NCI-H460 (cell line): Measurements from ENCODE around the gene TBC1D24. TPM values are rescaled to one million over a fixed set of nuclear protein-coding genes. Genes with fewer than 3 reads are reported as not detected.
A peak's percentile ranks its signal among the peaks of the same experiment; 100 is the strongest.

Experiments
- DNase-seq: peaks from one replicate; pipeline ENCODE4 v3.0.0-alpha.2; 2016; ENCODE audit warnings: low read depth; ENCODE audit errors: extremely low read depth
- total RNA-seq: library from RNA; depleted of rRNA; stranded (reverse); fragments of >200 nt; shearing (Covaris generic); gene quantifications from 2 replicates; pipeline ENCODE4 v1.2.3, GENCODE V29; 2014

TBC1D24 gene
- total RNA-seq, 1 experiment from 2014 or later, result 9.4 TPM

DNA sequence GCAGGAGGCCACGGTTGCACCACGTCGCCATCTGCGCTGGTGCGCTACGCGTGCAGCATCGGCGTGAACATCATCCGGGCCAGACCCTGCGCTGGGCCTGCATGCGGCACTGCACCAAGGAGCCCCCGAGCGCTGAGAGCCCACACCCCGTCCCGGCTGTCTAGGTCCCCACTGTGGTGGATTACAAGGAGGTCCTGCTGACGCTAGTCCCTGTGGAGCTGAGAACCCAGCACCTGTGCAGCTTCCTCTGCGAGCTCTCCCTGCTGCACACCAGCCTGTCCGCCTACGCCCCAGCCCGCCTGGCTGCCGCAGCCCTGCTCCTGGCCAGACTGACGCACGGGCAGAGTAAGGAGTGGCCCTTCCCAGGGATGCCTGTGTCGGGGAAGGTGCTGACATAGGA is 25.8 kb upstream of the TBC1D24 start:
- no peak for DNase-seq

DNA sequence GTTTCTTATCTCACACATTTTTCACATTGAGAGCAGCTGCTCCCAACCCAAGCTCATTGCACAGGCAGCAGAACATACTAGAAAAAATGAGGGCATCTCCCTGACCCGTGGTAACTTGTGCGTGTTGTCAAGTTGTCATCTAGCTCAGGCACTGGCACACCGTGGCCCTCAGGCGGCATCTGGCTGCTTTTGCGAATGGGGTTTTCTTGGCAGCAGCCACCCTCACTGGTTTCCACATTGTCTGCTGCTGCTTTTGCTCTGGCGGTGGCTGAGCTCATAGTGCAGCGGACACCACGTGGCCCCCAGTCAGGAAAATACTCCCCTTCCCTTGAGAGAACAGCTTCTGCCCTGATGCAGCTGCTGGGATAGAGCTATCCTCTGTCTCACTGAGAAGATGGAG is 24.4 kb upstream of the TBC1D24 start:
- DNase-seq, result no peak

DNA sequence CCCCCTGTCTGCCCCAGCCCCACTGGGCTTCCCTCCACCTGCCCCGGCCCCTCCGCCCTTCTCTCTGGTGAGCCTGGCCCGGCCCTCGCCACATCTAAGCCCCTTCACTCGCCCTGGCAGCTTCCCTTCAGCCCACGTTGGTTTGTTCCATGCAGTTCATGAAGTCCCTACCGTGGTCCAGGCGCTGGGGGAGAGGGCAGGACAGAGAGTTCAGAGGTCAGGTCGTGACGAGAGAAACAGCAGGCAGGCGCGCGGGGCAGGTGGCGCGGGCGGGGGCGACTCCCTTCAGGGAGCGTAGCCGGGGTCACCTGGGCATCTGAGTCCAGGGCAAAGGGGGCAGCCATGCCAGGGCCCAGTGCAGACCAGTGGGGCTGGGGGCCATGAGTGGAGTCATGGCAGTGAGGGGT is 23.9 kb upstream of the TBC1D24 start:
- DNase-seq, result no peak

DNA sequence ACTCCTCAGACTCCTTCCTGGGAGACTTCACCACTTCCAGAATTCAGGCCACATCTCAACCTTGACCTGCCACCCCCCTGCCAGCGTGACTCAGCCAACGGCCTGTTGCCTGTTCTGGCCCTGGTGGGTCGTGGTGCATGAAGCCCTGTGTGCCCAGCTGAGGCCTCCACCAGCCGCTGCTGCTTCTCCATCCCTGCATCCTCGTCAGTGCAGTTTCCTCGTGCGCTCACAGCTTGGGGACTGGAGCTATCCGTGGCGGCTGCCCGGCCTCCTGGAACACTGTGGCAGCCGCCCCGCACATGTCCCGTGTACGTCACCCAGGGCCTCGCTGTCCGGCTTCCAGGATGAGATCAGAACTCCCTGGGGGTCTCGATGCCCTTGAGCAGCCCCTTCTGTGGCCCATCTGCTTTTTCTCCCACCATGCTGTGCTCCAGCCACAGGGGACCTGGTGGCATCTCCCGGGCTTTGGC is 23.0 kb upstream of the TBC1D24 start:
- DNase-seq, result no peak

DNA sequence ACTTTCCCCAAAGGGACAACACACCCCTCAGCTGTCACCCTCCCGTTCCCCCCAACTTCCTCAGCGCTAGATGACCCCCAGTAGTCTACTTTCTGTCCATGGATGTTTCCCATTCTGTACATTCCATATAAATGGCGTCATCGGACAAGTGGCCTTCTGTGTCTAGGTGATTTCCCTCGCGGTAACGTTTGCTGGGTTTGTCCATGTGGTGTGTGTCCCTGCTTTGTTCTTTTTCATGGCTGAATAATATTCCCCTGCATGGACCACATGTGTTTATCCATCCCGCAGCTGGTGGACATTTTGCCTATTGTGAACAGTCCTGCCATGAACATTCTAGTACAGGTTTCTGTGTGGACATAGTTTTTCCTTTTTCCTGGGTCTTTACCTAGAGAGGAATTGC is 22.3 kb upstream of the TBC1D24 start:
- DNase-seq, result no peak

DNA sequence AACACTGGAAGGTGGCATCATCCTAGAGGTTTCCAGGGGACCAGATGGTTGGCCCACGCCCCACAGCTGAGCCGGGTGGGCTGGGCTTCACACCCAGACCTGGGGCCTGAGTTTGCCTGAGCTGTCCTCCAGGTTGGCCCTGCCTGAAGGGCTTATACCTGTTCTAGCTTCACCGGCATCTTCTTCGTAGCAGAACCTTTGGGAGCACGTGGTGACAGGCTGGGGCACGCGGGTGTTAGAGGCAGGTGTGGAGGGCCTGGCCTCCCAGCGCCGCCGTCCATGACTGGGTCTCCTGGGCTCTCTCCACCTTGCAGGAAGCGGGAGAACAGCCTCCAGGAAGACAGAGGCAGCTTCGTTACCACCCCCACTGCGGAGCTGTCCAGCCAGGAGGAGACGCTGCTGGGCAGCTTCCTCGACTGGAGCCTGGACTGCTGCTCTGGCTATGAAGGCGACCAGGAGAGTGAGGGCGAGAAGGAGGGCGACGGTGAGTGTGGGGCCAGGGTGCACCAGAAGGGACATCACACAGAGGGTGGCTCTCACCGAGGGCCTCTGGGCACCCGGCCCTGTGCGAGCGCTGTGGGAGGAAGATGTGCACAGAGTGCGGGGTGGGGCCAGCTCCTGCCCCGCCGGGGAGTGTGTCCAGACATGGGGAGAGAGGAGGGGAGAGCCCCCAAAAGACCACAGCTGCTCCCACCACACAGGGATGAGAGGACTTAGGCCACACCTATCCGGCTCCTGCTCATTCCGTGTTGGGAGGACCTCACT is 19.7 kb upstream of the TBC1D24 start:
- DNase-seq, result no peak

DNA sequence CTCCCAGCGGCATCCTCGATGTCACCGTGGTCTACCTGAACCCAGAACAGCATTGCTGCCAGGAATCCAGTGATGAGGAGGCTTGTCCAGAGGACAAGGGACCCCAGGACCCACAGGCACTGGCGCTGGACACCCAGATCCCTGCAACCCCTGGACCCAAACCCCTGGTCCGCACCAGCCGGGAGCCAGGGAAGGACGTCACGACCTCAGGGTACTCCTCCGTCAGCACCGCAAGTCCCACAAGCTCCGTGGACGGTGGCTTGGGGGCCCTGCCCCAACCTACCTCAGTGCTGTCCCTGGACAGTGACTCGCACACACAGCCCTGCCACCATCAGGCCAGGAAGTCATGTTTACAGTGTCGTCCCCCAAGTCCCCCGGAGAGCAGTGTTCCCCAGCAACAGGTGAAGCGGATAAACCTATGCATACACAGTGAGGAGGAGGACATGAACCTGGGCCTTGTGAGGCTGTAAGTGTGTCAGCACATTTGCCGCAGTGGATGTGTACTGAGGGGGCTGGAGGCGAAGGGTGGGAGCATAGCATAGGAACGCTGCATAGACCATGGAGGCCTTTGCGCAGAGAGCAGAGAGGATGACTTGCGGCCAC is 18.3 kb upstream of the TBC1D24 start:
- no peak for DNase-seq

DNA sequence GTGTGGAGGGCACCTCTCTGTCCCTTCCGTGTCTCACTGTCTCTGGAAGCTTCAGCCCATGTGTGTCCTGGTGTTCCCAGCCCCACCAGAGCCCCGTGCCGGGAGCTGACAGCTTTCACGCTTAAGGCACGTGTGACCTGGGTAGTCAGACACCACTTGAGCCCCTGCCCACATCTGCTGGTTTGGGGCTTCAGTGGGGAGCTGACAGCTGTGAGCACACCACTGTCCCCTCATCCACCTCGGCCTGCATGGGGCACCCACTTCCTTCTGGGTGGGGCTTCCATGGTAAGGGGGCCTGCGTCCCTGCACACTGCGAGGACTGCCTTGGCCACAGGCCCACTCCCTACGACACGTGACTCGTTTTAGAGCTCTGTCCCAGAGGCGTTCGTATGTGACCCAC is 17.7 kb upstream of the TBC1D24 start:
- no peak for DNase-seq

DNA sequence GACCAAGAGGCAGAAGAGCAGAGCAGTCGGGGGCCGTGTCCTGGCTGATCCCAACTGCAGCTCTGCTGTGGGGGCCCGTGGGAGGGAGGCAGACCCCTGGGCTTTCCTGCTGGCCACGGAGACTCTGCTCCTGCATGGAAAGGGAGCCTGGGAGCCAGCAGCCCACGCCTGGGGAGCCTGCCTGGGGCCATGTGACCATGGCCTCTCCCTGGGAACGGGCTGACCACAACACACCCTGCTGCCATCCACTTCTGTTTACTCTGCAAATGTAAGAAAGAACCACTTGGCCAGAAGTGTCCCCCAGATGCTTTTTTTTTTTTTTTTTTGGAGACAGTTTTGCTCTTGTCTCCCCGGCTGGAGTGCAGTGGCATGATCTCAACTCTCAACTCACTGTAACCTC is 17.0 kb upstream of the TBC1D24 start:
- no peak for DNase-seq

DNA sequence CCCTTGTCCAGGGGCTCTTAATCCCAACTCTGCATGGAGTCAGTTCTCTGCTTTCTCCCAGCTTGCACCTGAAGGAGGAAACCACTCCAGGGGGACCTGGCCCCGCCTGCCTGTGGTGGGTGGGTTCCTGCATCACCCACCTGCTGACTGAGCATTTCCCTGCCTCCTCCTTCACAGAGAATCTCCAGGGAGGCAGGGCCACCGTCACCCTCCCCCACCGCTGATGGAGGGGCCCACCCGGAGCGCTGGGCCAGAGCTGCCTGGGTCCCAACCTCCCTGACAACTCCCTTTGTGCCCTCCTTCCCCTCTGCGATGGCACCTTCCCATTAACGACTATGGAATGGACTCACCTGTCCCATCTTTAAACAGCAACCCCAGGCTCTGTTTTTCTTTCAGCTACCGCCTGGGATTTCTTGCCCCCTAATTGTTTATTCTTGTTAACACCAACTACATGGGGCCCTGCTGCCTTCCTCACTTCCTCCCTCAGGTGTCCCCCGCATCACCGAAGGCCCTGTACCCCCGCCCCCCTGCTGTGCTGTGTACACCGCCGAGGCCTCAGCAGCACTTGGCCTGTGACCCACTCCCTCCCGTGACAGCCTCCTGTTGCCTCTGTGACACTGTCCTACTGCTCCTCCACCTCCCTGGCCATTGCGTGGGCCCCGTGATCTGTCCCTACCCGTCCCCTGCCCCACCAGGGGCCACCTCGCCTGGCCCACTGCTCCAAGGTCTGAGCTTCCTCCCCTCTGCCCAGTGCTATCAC is 15.9 kb upstream of the TBC1D24 start:
- DNase-seq, result no peak

DNA sequence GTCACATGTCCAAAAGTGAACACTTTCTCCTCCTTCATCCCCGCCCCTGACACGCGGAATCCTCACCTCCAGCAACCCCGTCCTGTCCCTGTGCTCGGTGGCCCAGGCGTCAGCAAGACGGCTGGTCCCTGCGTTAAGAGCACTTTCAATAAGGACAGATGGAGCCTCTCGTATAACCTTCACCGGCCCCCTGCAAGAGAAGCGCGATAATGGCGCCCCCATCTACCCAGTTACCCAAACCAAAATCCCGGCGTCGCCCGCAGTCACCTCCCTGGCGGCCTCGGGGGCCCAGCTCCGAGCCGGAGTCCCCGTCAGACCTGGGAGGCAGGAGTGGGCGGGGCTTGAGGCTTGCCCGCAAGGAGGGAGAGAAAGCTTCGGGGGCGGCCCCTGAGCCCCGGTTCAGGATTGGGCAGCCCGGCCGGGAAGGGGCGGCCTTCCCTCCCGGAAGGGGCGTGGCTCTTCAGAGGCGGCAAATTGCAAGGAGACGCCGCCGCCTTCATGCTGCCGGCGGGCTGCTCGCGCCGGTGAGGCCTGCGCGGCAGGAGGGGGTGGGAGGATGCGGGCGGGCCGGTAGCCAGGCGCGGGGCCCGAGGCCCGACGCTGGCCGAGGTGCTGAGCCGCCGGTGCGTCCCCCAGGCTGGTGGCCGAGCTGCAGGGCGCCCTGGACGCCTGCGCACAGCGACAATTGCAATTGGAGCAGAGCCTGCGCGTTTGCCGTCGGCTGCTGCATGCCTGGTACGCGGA is 15.1 kb upstream of the TBC1D24 start, which contains the start of gene TEDC2:
Gene TEDC2 (plus strand): TSS at position 463 of the 744 bp plus-strand sequence. CDS start 36 bp downstream, at position 499.
- DNase-seq, result peak; percentile 93

DNA sequence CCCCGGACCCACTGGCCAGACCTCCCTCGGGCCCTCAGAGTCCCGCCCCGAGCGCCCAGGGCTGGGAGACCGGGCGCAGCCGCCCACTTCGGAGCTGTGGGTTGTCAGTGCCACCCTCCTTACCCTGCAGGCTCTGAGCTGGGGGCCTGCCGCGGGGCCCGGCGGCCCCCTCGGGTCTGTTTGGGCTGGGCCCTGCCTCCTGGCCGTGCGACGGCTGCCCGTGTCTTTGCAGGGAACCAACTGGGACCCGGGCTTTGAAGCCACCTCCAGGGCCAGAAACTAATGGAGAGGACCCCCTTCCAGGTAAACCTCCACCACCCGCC is 14.6 kb upstream of the TBC1D24 start:
- no peak for DNase-seq

DNA sequence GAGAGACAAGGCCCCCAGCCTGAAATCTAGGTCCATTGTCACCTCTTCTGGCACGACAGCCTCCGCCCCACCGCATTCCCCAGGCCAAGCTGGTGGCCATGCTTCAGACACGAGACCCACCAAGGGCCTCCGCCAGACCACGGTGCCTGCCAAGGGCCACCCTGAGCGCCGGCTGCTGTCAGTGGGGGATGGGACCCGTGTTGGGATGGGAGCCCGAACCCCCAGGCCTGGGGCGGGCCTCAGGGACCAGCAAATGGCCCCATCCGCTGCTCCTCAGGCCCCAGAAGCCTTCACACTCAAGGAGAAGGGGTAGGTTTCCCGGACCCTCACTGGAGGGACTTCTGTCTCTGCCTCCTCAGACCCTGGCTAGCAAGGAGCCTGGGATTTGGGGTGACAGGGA is 14.0 kb upstream of the TBC1D24 start:
- no peak for DNase-seq

DNA sequence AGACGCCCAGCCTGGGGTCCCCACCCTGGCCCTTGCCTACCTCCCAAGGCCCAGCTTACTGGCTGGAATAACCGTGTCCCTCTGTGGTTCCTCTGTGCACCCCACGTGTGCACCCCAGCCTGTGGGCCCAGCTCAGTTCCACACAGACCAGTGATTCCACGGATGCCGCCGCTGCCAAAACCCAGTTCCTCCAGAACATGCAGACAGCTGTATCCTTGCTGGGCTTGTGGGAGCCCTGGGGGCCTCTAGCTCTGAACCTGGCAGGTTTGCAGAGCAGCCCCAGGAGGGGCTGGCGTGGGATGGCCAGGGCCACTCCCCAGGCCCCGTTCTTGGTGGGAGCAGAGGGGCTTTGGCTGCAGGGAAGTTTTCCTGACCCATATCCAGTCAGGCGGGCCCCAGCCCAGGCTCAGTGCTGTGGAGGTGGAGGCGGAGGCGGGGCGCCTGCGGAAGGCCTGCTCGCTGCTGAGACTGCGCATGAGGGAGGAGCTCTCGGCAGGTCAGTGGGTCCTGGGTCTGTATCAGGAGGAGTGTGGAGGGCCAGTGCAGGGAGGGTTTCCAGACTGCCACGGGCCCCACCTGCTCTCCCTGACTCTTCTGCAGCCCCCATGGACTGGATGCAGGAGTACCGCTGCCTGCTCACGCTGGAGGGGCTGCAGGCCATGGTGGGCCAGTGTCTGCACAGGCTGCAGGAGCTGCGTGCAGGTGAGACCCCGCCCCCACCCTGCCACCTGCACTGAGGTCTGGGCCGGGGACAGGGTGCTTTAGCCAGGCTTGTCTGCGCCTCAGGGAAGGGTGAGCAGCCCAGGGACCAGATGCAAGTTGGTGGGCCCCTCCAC is 12.7 kb upstream of the TBC1D24 start:
- DNase-seq, result no peak

DNA sequence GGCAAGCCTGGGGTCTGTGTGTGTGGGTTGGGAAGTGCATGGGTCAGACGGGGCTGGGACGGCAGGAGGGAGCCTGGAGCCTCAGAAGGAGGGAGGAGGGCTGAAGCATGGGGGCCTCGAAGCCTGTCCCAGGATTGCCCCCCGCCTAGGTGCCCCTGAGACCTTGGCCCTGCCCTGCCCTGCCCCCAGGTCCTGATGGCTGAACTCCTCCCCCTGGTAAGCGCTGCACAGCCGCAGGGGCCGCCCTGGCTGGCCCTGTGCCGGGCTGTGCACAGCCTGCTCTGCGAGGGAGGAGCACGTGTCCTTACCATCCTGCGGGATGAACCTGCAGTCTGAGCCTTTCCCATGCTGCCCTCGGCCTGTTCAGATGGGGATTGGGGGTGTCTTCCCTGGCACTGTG is 10.6 kb upstream of the TBC1D24 start:
- DNase-seq, result no peak

DNA sequence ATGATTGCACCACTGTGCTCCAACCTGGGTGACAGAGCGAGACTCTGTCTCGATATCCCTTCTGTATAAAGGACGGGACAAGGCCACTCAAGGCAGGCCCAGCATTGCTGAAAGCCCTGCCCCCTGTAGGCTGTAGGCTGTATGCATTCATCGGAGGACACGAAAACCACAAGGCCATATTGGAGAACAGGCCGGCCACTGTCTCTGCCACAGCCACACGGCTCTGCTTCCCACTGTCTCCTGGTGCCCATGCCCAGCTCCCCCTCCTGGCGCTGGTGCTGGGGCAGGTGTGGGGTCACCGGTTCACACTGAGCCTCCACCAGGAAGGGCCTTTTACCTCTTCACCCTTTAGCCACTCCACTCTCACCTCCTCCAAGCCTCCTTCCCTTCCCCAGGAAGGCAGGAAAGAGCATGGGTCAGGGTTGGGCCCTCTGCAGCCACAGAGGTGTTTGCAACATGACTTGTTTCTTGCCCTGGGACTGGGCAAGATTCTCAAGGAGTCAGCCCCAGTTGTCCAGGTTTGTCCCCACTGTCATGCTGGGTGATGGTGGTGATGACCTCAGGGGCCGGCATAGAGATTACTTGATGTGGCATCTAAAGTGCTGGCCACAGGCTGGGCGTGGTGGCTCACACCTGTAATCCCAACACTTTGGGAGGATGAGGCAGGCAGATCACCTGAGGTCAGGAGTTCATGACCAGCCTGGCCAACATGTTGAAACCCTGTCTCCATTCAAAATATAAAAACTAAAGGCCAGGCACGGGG is 9.1 kb upstream of the TBC1D24 start:
- DNase-seq, result no peak

DNA sequence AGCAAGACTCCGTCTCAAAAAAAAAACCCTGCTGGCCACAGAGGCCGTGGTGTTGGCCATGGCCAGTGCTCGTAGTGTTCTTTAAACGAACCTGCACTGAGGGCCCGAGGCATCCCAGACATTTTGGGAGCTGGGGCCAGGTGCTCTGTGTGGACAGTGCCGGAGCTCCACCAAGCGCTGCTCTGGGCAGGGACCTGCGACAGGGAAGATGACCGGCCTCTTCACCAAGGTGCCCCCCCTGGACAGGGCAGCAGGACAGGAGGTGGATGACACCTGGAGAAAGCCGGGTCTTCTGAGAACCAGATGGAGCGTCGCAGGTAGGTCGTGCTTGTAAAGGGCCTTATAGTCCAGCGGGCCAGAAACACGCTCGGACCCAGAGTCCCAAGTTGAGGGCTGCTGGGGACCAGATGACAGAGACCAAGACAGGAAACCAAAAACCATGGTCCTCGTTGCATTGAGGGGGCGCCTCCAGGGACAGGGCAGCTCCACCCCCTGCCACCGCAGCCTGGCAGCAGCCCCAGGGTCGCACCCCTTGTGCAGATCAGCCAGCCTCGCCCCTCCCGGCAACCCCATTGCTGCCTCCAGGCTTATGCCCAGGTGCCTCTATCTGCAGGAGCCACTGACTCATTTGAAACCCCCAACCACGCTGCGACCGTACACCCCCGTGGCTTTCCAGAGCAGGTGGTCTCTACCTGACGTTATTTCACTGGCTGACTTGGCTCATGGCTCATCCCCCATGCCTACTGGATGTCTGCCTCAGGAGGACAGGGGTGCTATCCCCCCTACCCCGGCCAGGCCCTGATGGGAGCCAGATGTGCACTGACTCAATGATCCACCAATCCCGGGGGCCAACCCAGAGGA is 8.0 kb upstream of the TBC1D24 start:
- DNase-seq, result no peak

DNA sequence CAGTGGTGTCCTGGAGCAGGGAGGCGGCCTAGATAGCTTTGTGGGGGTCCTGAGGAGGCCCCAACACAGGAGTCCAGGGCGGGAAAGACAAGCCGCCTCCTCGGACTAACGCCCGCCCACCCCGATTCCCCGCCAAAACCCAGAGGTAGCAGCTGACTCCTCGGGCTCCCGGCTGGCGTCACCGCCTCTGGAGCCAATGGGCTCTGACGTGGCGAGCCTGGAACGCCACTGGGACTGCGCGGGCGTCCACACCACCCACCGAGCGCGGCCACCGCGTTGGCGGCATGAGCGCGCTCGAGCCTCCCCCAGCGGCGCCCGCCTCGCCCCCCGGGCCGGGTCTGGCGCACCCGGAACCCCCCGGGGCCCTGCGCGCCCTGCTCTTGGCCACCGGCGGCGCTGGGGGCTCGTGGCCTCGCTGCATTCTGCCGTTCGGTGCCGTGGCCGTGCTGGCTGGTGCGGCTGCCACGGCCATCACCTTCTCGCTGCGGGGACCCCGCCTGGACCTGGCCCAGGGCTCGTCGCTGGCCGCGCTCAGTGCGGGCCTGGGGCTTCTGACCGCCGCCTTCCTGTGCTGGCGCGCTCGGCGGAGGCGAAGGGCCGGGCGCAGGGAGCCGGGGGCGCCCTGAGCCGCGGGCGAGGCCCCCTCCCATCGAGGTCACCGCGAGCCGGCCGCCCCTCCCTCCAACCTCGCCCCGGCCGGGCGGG is 7.2 kb upstream of the TBC1D24 start:
- peak; percentile 49 for DNase-seq
